Loucy (cell line): ENCODE data around the gene SLC7A4.

Source experiments
- H2AFZ ChIP-seq: fragments of 200-600 bp; sonication (generic); 2 replicates; pipeline ENCODE4 v1.6.0; 2016; ENCODE audit warnings: antibody characterized with exemption, mild to moderate bottlenecking, low read length, moderate library complexity
- H3F3A ChIP-seq: fragments of 200-600 bp; 2 replicates; pipeline ENCODE4 v1.6.0; 2016; ENCODE audit warnings: antibody characterized with exemption, low read depth, mild to moderate bottlenecking
- H3K27me3 ChIP-seq: fragments of 200-600 bp; sonication (generic); 2 replicates; pipeline ENCODE4 v1.6.1; 2014; ENCODE audit warnings: low read length, mild to moderate bottlenecking; ENCODE audit not compliant: insufficient read depth, poor library complexity, severe bottlenecking
- H3K36me3 ChIP-seq: fragments of 200-600 bp; sonication (generic); 2 replicates; pipeline ENCODE4 v1.6.1; 2016; ENCODE audit warnings: low read length; ENCODE audit not compliant: insufficient read depth
- H3K4me1 ChIP-seq: fragments of 200-600 bp; sonication (generic); 2 replicates; pipeline ENCODE4 v1.5.1; 2014; ENCODE audit warnings: low read length, mild to moderate bottlenecking; ENCODE audit not compliant: insufficient read depth, poor library complexity, severe bottlenecking
- H3K4me2 ChIP-seq: fragments of 200-600 bp; sonication (generic); 2 replicates; pipeline ENCODE4 v1.6.0; 2014; ENCODE audit warnings: antibody characterized with exemption, low read length, low read depth, mild to moderate bottlenecking; ENCODE audit not compliant: poor library complexity, severe bottlenecking
- H3K4me3 ChIP-seq: fragments of 200-600 bp; sonication (generic); 2 replicates; pipeline ENCODE4 v1.5.1; 2014; ENCODE audit warnings: low read length, mild to moderate bottlenecking, mixed read lengths; ENCODE audit not compliant: poor library complexity, severe bottlenecking
- H3K79me2 ChIP-seq: fragments of 200-600 bp; sonication (generic); 2 replicates; pipeline ENCODE4 v1.6.1; 2014; ENCODE audit warnings: low read length; ENCODE audit not compliant: insufficient read depth
- H3K9ac ChIP-seq: fragments of 200-600 bp; sonication (generic); 2 replicates; pipeline ENCODE4 v1.6.0; 2014; ENCODE audit warnings: mild to moderate bottlenecking, low read depth, low read length, moderate library complexity; ENCODE audit not compliant: poor library complexity, severe bottlenecking
- H3K9me2 ChIP-seq: fragments of 200-600 bp; sonication (generic); replicated peaks from 2 replicates; pipeline ENCODE4 v1.6.1; 2016; ENCODE audit warnings: low read depth, low read length, mixed read lengths
- H3K9me3 ChIP-seq: fragments of 200-600 bp; sonication (generic); 2 replicates; pipeline ENCODE4 v1.6.1; 2014; ENCODE audit warnings: mild to moderate bottlenecking, antibody characterized with exemption, low read length, low read depth; ENCODE audit not compliant: insufficient read depth
- H4K20me1 ChIP-seq: fragments of 200-600 bp; sonication (generic); 2 replicates; pipeline ENCODE4 v1.6.0; 2014; ENCODE audit warnings: antibody characterized with exemption, low read length, mild to moderate bottlenecking; ENCODE audit not compliant: insufficient read depth, poor library complexity, severe bottlenecking
- EZH2phosphoT487 ChIP-seq: fragments of 200-600 bp; IDR thresholded peaks from 2 replicates; pipeline ENCODE4 v1.6.1; 2018; ENCODE audit warnings: antibody characterized with exemption, mild to moderate bottlenecking, moderate library complexity, borderline replicate concordance
- TF ChIP-seq, protein P1 (sequence below): fragments of 200-600 bp; sonication (generic); conservative IDR thresholded peaks from 2 replicates; pipeline ENCODE4 v1.5.1; 2014; ENCODE audit warnings: mild to moderate bottlenecking, antibody characterized with exemption, low read length

Gene SLC7A4

DNA sequence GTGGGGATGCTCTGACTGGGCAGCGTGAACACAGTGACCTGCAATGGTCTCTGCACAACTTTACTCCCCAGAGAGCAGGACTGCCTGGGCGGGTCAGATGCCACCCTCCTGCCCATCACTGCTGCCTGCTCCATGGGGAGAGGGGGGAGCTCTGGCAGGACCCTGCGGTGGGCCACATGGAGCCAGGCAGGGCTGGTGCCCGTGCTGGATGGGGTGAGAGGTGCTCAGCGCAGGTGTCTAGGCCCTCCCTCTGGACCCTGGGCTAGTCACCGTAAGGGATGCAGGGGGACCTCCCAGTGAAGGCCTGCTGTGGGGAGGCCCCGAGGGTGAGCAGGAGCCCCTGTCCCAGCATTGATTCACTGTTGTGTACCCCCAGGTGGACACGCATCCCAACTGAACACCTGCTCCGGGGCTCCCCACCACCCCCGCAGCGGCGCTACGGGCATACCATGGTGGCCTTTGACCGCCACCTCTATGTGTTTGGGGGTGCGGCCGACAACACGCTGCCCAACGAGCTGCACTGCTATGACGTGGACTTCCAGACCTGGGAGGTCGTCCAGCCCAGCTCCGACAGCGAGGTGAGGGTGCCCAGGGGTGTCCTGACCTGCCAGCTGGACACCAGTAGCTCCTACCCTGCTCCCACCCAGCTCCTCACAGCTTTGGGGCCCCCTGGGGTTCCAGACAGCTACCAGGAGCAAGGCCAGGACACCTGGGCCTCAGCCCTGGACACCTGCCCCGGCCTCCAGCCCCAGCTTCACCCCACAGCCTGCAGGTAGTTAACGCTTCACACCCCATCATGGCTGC lies 40.9 kb downstream of the SLC7A4 start:
- no peaks in the 10 kb centered on the region for H3K27me3 ChIP-seq
- H2AFZ ChIP-seq, result no peak overlapping the region
- H3K4me2 ChIP-seq, result no peak overlapping the region
- H3K9me3 ChIP-seq, result no peaks in the 10 kb centered on the region
- H3K9me2 ChIP-seq, result no peaks in the 10 kb centered on the region
- TF ChIP-seq EZH2phosphoT487, result no peak
- TF ChIP-seq, protein P1, sequence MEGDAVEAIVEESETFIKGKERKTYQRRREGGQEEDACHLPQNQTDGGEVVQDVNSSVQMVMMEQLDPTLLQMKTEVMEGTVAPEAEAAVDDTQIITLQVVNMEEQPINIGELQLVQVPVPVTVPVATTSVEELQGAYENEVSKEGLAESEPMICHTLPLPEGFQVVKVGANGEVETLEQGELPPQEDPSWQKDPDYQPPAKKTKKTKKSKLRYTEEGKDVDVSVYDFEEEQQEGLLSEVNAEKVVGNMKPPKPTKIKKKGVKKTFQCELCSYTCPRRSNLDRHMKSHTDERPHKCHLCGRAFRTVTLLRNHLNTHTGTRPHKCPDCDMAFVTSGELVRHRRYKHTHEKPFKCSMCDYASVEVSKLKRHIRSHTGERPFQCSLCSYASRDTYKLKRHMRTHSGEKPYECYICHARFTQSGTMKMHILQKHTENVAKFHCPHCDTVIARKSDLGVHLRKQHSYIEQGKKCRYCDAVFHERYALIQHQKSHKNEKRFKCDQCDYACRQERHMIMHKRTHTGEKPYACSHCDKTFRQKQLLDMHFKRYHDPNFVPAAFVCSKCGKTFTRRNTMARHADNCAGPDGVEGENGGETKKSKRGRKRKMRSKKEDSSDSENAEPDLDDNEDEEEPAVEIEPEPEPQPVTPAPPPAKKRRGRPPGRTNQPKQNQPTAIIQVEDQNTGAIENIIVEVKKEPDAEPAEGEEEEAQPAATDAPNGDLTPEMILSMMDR, result no peak
- H4K20me1 ChIP-seq, result no peaks in the 10 kb centered on the region
- no peaks in the 10 kb centered on the region for H3K79me2 ChIP-seq
- H3K4me1 ChIP-seq, result peaks cover 8% of the 10 kb centered on the region
- H3K36me3 ChIP-seq, result peaks cover 5% of the 10 kb centered on the region; the same call in 1 of the 2 replicates
- no peak overlapping the region for H3K4me3 ChIP-seq
- H3K9ac ChIP-seq, result no peak overlapping the region
- no peaks in the 10 kb centered on the region for H3F3A ChIP-seq

DNA sequence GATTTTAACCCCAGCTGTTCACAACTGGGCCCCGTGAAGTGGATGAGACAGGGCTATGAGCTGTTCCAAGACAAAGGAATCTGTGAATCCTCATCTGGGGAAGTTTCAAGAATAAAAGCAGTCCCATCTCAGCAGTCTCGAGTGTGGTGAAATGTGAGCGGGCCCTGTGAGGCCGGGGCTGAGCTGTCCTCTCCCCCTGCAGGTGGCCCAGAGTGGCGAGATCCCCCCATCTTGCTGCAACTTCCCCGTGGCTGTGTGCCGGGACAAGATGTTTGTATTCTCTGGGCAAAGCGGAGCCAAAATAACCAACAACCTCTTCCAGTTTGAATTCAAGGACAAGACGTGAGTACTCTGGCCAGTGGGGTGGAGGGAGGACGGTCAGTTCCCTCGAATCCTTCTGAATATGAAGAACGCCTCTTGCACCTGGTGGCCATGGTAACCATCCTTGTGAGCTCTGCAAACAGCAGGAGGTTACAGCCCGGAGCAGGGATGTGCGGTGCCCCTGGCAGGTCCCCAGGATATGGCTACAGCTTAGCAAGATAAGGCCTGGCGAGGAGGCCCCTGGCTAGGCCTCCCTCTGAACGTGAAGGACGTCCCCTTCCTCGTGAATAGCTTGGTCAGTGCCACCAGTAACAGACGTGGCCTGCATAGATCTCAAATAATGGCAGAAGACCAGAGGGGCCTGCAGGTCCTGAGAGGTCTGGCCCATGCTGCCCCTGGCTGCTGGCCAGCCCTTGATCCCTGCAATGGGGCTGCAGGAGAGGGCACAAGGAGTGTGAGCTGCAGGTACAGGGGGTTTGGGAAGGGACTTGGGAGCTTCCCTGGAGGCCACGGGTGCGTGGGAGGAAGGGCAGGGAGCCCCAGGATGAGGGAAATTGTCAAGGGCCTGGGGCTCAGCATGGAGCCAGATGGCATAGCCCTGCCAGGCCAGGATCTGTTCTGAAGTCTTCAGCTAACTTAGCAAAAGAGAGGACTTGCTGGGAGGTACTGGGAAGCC lies 41.9 kb downstream of the SLC7A4 start:
- Histone ChIP-seq H3F3A (no peaks in the 10 kb centered on the region), H3K9me2 (no peaks in the 10 kb centered on the region), H4K20me1 (no peaks in the 10 kb centered on the region), H2AFZ (no peak overlapping the region), H3K27me3 (no peaks in the 10 kb centered on the region), H3K79me2 (no peaks in the 10 kb centered on the region), H3K9ac (no peak overlapping the region), H3K36me3 (peaks cover 5% of the 10 kb centered on the region; the same call in 1 of the 2 replicates), H3K4me2 (no peak overlapping the region), H3K4me3 (no peak overlapping the region), H3K4me1 (peaks cover 8% of the 10 kb centered on the region), H3K9me3 (no peaks in the 10 kb centered on the region)
- TF ChIP-seq, protein P1, result no peak
- TF ChIP-seq EZH2phosphoT487, result no peak

DNA sequence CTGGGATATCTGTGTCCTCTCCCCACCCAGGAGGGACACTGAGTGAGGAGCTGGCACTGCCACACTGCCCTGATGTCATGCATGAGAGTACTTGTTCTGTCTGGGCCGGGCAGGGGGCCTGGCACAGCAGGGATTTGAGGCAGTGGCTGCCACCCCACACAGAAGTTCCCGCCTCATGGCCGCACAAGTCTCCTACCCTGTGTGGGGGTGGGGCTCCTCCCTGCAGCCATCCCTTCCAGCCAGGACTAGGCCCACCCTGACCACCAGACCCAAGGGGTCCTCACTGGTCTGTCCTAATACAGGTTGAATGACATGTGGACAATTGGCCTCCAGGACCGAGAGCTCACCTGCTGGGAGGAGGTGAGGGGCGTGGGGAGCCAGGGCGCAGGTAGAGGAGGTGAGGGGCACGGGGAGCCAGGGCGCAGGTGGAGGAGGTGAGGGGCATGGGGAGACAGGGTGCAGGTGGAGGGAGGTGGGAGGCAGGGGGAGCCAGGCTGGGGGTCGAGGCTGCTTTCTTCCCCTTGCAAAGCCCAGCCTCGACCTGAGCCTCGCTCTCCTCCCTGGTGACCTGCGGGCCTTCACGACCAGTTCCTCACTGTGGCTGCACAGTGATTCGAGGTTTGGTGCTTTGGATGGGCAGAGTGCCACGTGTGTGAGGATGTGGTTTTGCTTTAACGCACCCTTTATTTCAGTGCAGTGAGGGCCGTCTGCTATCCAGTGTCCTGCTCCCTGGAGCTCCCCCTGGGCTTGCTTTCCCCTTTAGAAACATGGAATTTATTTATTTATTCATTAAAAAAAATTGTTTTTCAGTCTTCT lies 42.8 kb downstream of the SLC7A4 start:
- Histone ChIP-seq H3K4me1 (peaks cover 8% of the 10 kb centered on the region), H3F3A (no peaks in the 10 kb centered on the region), H3K9me2 (no peaks in the 10 kb centered on the region), H3K27me3 (no peaks in the 10 kb centered on the region), H4K20me1 (no peaks in the 10 kb centered on the region), H3K9me3 (no peaks in the 10 kb centered on the region), H3K9ac (no peak overlapping the region), H3K36me3 (peaks cover 5% of the 10 kb centered on the region; the same call in 1 of the 2 replicates), H3K4me3 (no peak overlapping the region), H2AFZ (no peak overlapping the region), H3K79me2 (no peaks in the 10 kb centered on the region), H3K4me2 (no peak overlapping the region)
- no peak for TF ChIP-seq EZH2phosphoT487
- TF ChIP-seq, protein P1, result no peak
